HepG2 (cell line): Measurements from ENCODE around the gene IGFLR1. TPM values are rescaled to one million over a fixed set of nuclear protein-coding genes. Genes with fewer than 3 reads are reported as not detected.

Experiments
- KAT2B ChIP-seq: fragments of 150-350 bp; IDR thresholded peaks from 2 replicates; pipeline ENCODE4 v1.6.1; 2014; ENCODE audit warnings: low read depth, low read length, borderline replicate concordance
- KAT7 ChIP-seq: IDR thresholded peaks from 2 replicates; pipeline ENCODE4 v1.6.1; 2018; ENCODE audit warnings: borderline replicate concordance, missing compliant biosample characterization
- KDM3A ChIP-seq: IDR thresholded peaks from 2 replicates; pipeline ENCODE4 v1.6.1; 2018; ENCODE audit warnings: low read depth, missing compliant biosample characterization
- MAZ ChIP-seq, 2 experiments: sonication (generic) in 1 of 2; formaldehyde crosslinking in 1 of 2; IDR thresholded peaks; 2 replicates each; pipeline versions ENCODE4 v1.5.0 to v1.6.1; 2012 to 2020; ENCODE audit warnings: low read depth in 2 of 2, mild to moderate bottlenecking in 2 of 2, borderline replicate concordance in 1 of 2, improper control_type of control experiment in 1 of 2, low read length in 1 of 2, missing genetic modification reagents in 1 of 2, moderate library complexity in 1 of 2
- MXD4 ChIP-seq: IDR thresholded peaks from 2 replicates; pipeline ENCODE4 v1.6.1; 2016; ENCODE audit warnings: mild to moderate bottlenecking, missing biosample characterization, missing genetic modification reagents
- NFE2L1 ChIP-seq: sonication (generic); formaldehyde crosslinking; IDR thresholded peaks from 2 replicates; pipeline ENCODE4 v1.4.0; 2020; ENCODE audit warnings: missing genetic modification reagents, mild to moderate bottlenecking, borderline replicate concordance
- NONO ChIP-seq, 2 experiments: fragments of 450-650 bp in 1 of 2; sonication (generic) in 1 of 2; formaldehyde crosslinking in 1 of 2; IDR thresholded peaks in 1 of 2; conservative IDR thresholded peaks in 1 of 2; 2 replicates each; pipeline versions ENCODE4 v1.6.1 to v1.8.0; 2017 to 2022; ENCODE audit warnings: mild to moderate bottlenecking in 1 of 2, missing genetic modification reagents in 1 of 2, moderate library complexity in 1 of 2
- NR3C1 ChIP-seq: sonication (generic); formaldehyde crosslinking; IDR thresholded peaks from 2 replicates; pipeline ENCODE4 v1.4.0; 2020; ENCODE audit warnings: missing genetic modification reagents
- TMF1 ChIP-seq: sonication (generic); formaldehyde crosslinking; IDR thresholded peaks from 2 replicates; pipeline ENCODE4 v1.8.1; 2022; ENCODE audit warnings: low read depth, missing genetic modification reagents
- ZMAT3 ChIP-seq: sonication (generic); formaldehyde crosslinking; conservative IDR thresholded peaks from 2 replicates; pipeline ENCODE4 v1.7.0; 2021; ENCODE audit warnings: missing genetic modification reagents
- ZNF20 ChIP-seq: sonication (generic); formaldehyde crosslinking; IDR thresholded peaks from 2 replicates; pipeline ENCODE4 v1.4.0; 2020; ENCODE audit warnings: mild to moderate bottlenecking, moderate library complexity, missing genetic modification reagents
- ZNF205 ChIP-seq: IDR thresholded peaks from 2 replicates; pipeline ENCODE4 v1.6.1; 2018; ENCODE audit warnings: missing biosample characterization, missing genetic modification reagents
- ZNF572 ChIP-seq: sonication (generic); formaldehyde crosslinking; IDR thresholded peaks from 2 replicates; pipeline ENCODE4 v1.5.1; 2020; ENCODE audit warnings: mild to moderate bottlenecking, missing genetic modification reagents
- ZNF644 ChIP-seq: IDR thresholded peaks from 2 replicates; pipeline ENCODE4 v1.6.1; 2016; ENCODE audit warnings: low read depth
- ZSCAN29 ChIP-seq: sonication (generic); formaldehyde crosslinking; conservative IDR thresholded peaks from 2 replicates; pipeline ENCODE4 v1.4.0; 2020; ENCODE audit warnings: mild to moderate bottlenecking, missing genetic modification reagents
- polyA plus RNA-seq, 8 experiments: library from polyadenylated mRNA; depleted of rRNA in 3 of 8; stranded (reverse) in 7 of 8; unstranded in 1 of 8; fragments of >200 nt; fragmentation: Illumina TruSeq in 4 of 8; extraction: Trizol in 4 of 8; gene quantifications; 2 replicates each; pipeline versions ENCODE4 v1.2.1 to v1.2.3, GENCODE V29; 2011 to 2016; ENCODE audit warnings: low read depth in 4 of 8, missing spikeins in 1 of 8, mixed read lengths in 1 of 8; ENCODE audit not compliant: insufficient read depth in 1 of 8
- total RNA-seq, 5 experiments: library from RNA; depleted of rRNA; stranded (reverse); fragments of >200 nt; fragmentation: Illumina TruSeq; extraction: Trizol; gene quantifications; 2 replicates each; pipeline ENCODE4 v1.2.3, GENCODE V29; 2016; ENCODE audit warnings: low read depth in 1 of 5
- TF ChIP-seq, protein P1 (sequence below): sonication (generic); formaldehyde crosslinking; IDR thresholded peaks from 2 replicates; pipeline ENCODE4 v1.5.0; 2020; ENCODE audit warnings: mild to moderate bottlenecking, missing genetic modification reagents, borderline replicate concordance
- TF ChIP-seq, protein P2 (sequence below): sonication (generic); formaldehyde crosslinking; IDR thresholded peaks from 2 replicates; pipeline ENCODE4 v1.5.0; 2020; ENCODE audit warnings: mild to moderate bottlenecking, missing genetic modification reagents
- TF ChIP-seq, protein P3 (sequence below): IDR thresholded peaks from 2 replicates; pipeline ENCODE4 v1.6.1; 2016; ENCODE audit warnings: missing genetic modification reagents, missing compliant biosample characterization
- TF ChIP-seq, protein P4 (sequence below): sonication (generic); formaldehyde crosslinking; IDR thresholded peaks from 2 replicates; pipeline ENCODE4 v1.9.0; 2021; ENCODE audit warnings: missing genetic modification reagents, borderline replicate concordance
- TF ChIP-seq, protein P5 (sequence below): IDR thresholded peaks from 2 replicates; pipeline ENCODE4 v1.6.1; 2016; ENCODE audit warnings: low read depth, borderline replicate concordance

Gene IGFLR1
- total and polyA plus RNA-seq, 2 of the 13 experiments (the other 11 are each of a cell fraction or from before 2014, with no cell fraction given): 5.4 to 8.9 TPM

DNA sequence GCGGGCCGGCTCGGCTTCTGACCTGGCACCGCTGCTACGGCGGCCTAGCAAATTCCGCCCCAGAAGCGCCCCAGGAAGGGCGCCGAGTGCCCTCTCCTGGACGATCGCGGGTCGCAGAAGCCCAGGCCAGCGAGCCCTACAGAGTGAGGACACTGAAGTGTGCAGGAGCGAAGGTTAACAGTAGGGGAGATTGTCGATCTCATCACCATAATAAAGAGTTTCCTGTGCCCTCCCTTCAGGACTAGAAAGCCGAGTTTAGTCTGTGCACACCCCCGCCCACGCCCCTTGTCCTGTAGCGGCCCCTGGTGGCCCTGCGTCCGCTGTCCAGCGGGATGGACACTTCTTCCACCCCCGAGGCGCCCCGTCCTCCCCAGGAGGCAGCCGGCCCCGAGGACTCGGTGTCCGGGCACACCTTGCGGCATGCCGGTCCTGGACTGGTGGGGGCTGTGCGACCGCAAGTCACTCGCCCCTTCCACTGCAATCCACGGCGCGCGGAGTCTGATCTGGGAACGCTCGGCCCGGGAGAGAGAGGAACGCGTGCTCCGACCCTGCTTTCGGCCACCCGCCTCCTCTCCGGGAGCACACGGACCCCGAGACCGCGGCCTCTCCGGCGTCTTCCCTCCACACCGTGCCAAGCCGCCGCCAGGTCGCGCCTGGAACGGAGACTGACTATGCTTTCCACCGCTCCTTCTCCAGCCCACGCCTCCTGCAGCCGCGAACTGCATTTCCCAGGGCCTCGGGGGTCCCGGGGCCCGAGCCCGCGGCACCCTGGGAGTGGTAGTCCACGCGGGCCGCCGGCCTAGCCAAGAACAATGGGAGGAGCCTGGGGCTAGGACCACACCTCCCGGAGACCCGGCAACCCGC lies 25.2 kb downstream of the IGFLR1 start (continued):
- TF ChIP-seq, protein P1, sequence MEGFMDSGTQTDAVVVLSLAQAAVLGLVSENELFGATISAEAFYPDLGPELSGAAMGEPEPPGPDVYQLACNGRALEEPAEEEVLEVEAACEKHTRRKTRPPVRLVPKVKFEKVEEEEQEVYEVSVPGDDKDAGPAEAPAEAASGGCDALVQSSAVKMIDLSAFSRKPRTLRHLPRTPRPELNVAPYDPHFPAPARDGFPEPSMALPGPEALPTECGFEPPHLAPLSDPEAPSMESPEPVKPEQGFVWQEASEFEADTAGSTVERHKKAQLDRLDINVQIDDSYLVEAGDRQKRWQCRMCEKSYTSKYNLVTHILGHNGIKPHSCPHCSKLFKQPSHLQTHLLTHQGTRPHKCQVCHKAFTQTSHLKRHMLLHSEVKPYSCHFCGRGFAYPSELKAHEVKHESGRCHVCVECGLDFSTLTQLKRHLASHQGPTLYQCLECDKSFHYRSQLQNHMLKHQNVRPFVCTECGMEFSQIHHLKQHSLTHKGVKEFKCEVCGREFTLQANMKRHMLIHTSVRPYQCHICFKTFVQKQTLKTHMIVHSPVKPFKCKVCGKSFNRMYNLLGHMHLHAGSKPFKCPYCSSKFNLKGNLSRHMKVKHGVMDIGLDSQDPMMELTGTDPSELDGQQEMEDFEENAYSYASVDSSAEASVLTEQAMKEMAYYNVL (CRISPR knock-in tag): peak; percentile 57
- TF ChIP-seq TMF1 (CRISPR knock-in tag): 0 out of 2 replicates have a peak, but pooled peaks have one; percentile 17
- TF ChIP-seq MXD4: 0 out of 2 replicates have a peak, but pooled peaks have one; percentile 63
- TF ChIP-seq ZNF644 (CRISPR knock-in tag): peak; percentile 45; the same call in 1 of the 2 replicates
- TF ChIP-seq, protein P2, sequence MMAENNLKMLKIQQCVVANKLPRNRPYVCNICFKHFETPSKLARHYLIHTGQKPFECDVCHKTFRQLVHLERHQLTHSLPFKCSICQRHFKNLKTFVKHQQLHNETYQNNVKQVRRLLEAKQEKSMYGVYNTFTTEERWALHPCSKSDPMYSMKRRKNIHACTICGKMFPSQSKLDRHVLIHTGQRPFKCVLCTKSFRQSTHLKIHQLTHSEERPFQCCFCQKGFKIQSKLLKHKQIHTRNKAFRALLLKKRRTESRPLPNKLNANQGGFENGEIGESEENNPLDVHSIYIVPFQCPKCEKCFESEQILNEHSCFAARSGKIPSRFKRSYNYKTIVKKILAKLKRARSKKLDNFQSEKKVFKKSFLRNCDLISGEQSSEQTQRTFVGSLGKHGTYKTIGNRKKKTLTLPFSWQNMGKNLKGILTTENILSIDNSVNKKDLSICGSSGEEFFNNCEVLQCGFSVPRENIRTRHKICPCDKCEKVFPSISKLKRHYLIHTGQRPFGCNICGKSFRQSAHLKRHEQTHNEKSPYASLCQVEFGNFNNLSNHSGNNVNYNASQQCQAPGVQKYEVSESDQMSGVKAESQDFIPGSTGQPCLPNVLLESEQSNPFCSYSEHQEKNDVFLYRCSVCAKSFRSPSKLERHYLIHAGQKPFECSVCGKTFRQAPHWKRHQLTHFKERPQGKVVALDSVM (CRISPR knock-in tag): peak; percentile 77; the same call in 1 of the 2 replicates
- TF ChIP-seq KDM3A (CRISPR knock-in tag): peak; percentile 22; the same call in 1 of the 2 replicates
- TF ChIP-seq, protein P3, sequence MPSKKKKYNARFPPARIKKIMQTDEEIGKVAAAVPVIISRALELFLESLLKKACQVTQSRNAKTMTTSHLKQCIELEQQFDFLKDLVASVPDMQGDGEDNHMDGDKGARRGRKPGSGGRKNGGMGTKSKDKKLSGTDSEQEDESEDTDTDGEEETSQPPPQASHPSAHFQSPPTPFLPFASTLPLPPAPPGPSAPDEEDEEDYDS (CRISPR knock-in tag): peak; percentile 37
- 0 out of 2 replicates have a peak, but pooled peaks have one; percentile 46 for TF ChIP-seq ZSCAN29 (CRISPR knock-in tag)
- TF ChIP-seq NR3C1 (CRISPR knock-in tag): no peak
- TF ChIP-seq NONO (IDR thresholded peaks at IDR 0.05): no peak
- TF ChIP-seq NONO (CRISPR knock-in tag; conservative IDR thresholded peaks at IDR 0.05): peak; percentile 28; the same call in 1 of the 2 replicates
- TF ChIP-seq NFE2L1 (CRISPR knock-in tag): no peak
- 0 out of 2 replicates have a peak, but pooled peaks have one; percentile 50 for TF ChIP-seq KAT7 (CRISPR knock-in tag)
- no peak for TF ChIP-seq ZNF20 (CRISPR knock-in tag)
- peak; percentile 7; the same call in 1 of the 2 replicates for TF ChIP-seq ZNF205 (CRISPR knock-in tag)
- TF ChIP-seq, protein P4, sequence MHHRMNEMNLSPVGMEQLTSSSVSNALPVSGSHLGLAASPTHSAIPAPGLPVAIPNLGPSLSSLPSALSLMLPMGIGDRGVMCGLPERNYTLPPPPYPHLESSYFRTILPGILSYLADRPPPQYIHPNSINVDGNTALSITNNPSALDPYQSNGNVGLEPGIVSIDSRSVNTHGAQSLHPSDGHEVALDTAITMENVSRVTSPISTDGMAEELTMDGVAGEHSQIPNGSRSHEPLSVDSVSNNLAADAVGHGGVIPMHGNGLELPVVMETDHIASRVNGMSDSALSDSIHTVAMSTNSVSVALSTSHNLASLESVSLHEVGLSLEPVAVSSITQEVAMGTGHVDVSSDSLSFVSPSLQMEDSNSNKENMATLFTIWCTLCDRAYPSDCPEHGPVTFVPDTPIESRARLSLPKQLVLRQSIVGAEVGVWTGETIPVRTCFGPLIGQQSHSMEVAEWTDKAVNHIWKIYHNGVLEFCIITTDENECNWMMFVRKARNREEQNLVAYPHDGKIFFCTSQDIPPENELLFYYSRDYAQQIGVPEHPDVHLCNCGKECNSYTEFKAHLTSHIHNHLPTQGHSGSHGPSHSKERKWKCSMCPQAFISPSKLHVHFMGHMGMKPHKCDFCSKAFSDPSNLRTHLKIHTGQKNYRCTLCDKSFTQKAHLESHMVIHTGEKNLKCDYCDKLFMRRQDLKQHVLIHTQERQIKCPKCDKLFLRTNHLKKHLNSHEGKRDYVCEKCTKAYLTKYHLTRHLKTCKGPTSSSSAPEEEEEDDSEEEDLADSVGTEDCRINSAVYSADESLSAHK (CRISPR knock-in tag): no peak
- TF ChIP-seq KAT2B: no peak
- TF ChIP-seq MAZ (IDR thresholded peaks at IDR 0.05; ENCODE audit: borderline replicate concordance, low read depth, low read length): peak; percentile 63; the same call in 1 of the 2 replicates
- TF ChIP-seq MAZ (CRISPR knock-in tag; IDR thresholded peaks at IDR 0.05; ENCODE audit: low read depth): peak; percentile 16; the same call in 1 of the 2 replicates
- TF ChIP-seq ZMAT3 (CRISPR knock-in tag): peak; percentile 56; the same call in 1 of the 2 replicates
- TF ChIP-seq, protein P5, sequence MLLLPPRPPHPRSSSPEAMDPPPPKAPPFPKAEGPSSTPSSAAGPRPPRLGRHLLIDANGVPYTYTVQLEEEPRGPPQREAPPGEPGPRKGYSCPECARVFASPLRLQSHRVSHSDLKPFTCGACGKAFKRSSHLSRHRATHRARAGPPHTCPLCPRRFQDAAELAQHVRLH (CRISPR knock-in tag): no peak
- no peak for TF ChIP-seq ZNF572 (CRISPR knock-in tag)
